GM12892 (cell line): ENCODE measurements around the gene FSTL3.

Source experiments
- POLR2A ChIP-seq: IDR thresholded peaks from 2 replicates; pipeline ENCODE4 v1.6.1; 2011; ENCODE audit warnings: low read depth, low read length, control low read depth
- POLR2AphosphoS5 ChIP-seq: IDR thresholded peaks from 2 replicates; pipeline ENCODE4 v1.6.1; 2011; ENCODE audit warnings: low read depth, low read length, control low read depth
- TAF1 ChIP-seq: IDR thresholded peaks from 2 replicates; pipeline ENCODE4 v1.6.1; 2011; ENCODE audit warnings: low read depth, mild to moderate bottlenecking, control low read depth, low read length, borderline replicate concordance

GRCh38 chr19:703651-704446 is 27.7 kb downstream of the FSTL3 start:
- no peak for TF ChIP-seq POLR2A
- no peak for TF ChIP-seq POLR2AphosphoS5
- no peak for TF ChIP-seq TAF1
